ENCODE data around the gene SPO11.

GRCh38 chr20:57372581-57373350, 43.2 kb downstream of the SPO11 start:
- TF ChIP-seq CTCF (IDR thresholded peaks at IDR 0.05): no peak
- TF ChIP-seq EZH2 (IDR thresholded peaks at IDR 0.05; ENCODE audit: borderline replicate concordance, insufficient read depth, low read depth, low read length, poor library complexity, severe bottlenecking): no peak
